HL-60 (cell line): ENCODE measurements around the gene PUS7.

Source experiments
- POLR2AphosphoS5 ChIP-seq: IDR thresholded peaks from 2 replicates; pipeline ENCODE4 v1.6.1; 2012; ENCODE audit warnings: low read depth
- TF ChIP-seq, protein P1 (sequence below): IDR thresholded peaks from one replicate; pipeline ENCODE4 v1.5.1; 2011; ENCODE audit warnings: low read length, control low read depth, inconsistent platforms; ENCODE audit not compliant: insufficient read depth

GRCh38 chr7:105496521-105496920 lies 25.6 kb downstream of the PUS7 start:
- TF ChIP-seq POLR2AphosphoS5, result no peak
- TF ChIP-seq, protein P1, sequence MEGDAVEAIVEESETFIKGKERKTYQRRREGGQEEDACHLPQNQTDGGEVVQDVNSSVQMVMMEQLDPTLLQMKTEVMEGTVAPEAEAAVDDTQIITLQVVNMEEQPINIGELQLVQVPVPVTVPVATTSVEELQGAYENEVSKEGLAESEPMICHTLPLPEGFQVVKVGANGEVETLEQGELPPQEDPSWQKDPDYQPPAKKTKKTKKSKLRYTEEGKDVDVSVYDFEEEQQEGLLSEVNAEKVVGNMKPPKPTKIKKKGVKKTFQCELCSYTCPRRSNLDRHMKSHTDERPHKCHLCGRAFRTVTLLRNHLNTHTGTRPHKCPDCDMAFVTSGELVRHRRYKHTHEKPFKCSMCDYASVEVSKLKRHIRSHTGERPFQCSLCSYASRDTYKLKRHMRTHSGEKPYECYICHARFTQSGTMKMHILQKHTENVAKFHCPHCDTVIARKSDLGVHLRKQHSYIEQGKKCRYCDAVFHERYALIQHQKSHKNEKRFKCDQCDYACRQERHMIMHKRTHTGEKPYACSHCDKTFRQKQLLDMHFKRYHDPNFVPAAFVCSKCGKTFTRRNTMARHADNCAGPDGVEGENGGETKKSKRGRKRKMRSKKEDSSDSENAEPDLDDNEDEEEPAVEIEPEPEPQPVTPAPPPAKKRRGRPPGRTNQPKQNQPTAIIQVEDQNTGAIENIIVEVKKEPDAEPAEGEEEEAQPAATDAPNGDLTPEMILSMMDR, result no peak
